Measurements from ENCODE around the gene TECR.

- TF ChIP-seq CTCF (IDR thresholded peaks at IDR 0.05; ENCODE audit: insufficient read depth, low read length, poor library complexity, severe bottlenecking) (no peak), EZH2phosphoT487 (conservative IDR thresholded peaks at IDR 0.05; ENCODE audit: low read length) (no peak)
Measured at GRCh38 chr19:14562660-14563589, 33.5 kb downstream of the TECR start.
